ENCODE data around the gene ACOXL.

DNA sequence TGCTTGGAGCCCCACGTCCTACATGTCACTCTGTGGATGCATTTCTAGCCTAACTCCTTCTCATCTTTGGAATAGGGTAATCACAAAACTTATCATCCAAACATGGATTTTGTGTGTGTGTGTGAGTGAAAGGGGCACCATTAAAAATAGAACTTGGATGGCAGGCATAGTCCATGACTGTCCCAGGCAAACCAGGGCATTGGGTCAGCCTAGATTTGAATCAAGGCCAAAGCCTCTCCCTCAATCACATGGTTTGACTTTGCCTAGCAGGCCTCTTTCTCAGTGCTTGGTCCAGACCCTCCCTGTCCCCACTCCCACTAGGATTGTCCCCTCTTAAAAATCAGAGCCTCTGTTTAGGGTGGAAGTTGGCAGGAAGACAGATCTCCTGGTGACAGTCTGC is 320.9 kb downstream of the ACOXL start:
- TF ChIP-seq, protein P1, sequence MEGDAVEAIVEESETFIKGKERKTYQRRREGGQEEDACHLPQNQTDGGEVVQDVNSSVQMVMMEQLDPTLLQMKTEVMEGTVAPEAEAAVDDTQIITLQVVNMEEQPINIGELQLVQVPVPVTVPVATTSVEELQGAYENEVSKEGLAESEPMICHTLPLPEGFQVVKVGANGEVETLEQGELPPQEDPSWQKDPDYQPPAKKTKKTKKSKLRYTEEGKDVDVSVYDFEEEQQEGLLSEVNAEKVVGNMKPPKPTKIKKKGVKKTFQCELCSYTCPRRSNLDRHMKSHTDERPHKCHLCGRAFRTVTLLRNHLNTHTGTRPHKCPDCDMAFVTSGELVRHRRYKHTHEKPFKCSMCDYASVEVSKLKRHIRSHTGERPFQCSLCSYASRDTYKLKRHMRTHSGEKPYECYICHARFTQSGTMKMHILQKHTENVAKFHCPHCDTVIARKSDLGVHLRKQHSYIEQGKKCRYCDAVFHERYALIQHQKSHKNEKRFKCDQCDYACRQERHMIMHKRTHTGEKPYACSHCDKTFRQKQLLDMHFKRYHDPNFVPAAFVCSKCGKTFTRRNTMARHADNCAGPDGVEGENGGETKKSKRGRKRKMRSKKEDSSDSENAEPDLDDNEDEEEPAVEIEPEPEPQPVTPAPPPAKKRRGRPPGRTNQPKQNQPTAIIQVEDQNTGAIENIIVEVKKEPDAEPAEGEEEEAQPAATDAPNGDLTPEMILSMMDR (IDR thresholded peaks at IDR 0.05) = no peak
- no peak for TF ChIP-seq POLR2A (IDR thresholded peaks at IDR 0.05)
